GM19328 (cell line): Measurements from ENCODE around the gene PRSS56.

Source experiments
- ATAC-seq: cut with Tn5 transposase; IDR thresholded peaks from one replicate; pipeline ENCODE4 v1.9.1; 2021; ENCODE audit warnings: mild to moderate bottlenecking, moderate library complexity; ENCODE audit not compliant: unreplicated experiment

PRSS56 gene

GRCh38 chr2:232486558-232487384 lies 33.4 kb upstream of the PRSS56 start:
- no peak for ATAC-seq

GRCh38 chr2:232487385-232488096 lies 32.6 kb upstream of the PRSS56 start, which contains the start of gene ECEL1:
ECEL1 (minus strand) TSS chr2:232487834; CDS start chr2:232486653, 1,181 bp downstream.
- no peak for ATAC-seq

- ATAC-seq, result no peak
These were observed 32.0 kb upstream of the PRSS56 start for GRCh38 chr2:232488097-232488711.

GRCh38 chr2:232488721-232489300 lies 31.4 kb upstream of the PRSS56 start:
- no peak for ATAC-seq

- ATAC-seq, result no peak
These were observed 30.5 kb upstream of the PRSS56 start for GRCh38 chr2:232489516-232490220.

- ATAC-seq, result no peak
These were observed 29.7 kb upstream of the PRSS56 start for GRCh38 chr2:232490221-232491138.

DNA sequence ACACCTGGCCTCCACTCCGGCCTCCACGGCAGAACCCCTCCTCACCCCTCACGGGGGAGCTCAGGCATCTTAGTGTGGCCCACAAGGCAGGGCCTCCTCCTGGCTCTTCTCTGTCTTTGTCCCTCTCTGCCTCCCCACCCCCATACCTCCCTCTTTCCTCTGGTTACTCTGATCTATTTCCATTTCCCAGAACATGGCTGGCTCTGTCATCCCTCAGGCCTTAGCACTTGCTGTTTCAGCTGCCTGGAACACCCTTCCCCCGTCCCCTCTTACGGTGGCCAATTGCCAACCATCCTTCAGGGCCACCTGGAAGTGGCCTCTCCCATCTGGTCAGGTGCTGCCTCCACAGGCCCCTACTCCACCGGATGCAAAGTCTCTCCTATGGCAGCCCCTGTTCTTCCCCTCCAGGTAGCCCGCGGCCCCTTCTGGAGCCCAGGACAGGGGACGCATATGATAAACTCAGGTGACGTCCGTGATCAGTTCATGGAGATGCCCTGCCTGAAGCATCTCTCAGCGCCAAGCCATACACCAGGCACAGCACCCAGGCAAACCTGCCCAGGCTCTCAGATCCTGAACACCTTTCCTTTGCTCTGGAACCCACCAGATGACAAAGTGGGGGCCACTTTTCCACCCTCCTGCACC lies 28.9 kb upstream of the PRSS56 start:
- no peak for ATAC-seq

DNA sequence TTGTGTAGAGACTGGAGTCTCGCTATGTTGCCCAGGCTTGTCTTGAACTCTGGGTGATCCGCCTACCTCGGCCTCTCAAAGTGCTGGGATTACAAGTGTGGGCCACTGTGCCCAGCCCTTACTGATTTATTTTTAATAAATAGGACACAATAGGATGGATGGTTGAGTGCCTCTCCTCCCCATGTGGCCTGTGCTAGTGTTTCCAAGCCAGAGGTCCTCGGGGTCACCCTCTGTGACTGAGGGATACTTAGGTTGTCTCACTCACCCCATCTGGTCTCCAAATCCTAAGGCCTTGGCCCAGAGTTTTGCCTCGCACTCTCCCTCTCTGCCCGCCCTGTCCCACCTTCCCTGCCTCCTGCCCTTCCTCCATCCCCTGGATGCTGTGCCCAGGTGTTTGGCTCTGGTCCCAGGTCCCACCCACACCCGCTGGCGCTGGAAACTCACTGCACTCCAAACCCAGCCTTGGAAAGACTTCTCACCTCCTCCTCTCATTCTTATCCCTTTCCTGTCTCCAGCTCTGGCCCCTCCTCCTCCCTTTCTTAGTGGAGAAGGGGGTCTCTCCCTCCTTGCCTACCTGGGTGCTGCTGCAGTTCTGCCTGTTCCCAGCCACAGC lies 27.8 kb upstream of the PRSS56 start:
- ATAC-seq, result no peak

DNA sequence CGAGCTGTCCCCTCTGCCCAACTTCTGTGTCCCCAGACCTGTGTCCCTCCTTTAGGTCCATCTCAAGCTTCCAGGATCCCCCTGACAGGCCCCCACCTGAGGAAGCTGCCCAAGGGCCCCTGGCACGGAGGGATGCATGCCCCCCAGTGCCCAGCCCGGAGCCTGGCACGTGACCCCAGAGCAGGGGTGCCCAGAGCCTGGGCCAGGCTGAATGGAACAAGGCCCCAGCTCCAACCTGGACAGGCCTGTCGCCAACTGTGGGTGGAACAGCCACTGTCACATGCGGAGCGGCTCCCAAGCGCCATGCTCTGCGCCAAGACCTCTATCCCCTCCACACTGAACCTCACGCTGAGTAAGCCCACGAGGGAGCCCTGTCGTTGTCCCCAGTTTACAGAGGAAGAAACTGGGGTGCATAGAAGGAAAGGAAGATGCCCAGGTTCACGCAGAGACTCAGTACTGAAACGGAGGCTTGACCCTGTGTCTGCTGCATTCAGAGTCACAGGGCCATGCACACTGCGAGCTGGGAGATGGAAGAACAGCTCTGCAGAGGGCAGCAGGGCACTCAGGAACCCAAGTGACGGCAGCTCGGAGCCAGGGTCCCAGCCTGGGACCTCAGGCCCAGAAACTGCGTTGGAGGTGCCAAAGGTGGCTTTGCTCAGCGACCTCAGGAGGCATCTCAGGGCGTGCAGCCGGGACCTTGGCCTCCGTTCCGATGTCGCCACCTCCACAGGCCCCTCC lies 27.1 kb upstream of the PRSS56 start:
- no peak for ATAC-seq

GRCh38 chr2:232493701-232494474 lies 26.3 kb upstream of the PRSS56 start:
- ATAC-seq, result no peak

DNA sequence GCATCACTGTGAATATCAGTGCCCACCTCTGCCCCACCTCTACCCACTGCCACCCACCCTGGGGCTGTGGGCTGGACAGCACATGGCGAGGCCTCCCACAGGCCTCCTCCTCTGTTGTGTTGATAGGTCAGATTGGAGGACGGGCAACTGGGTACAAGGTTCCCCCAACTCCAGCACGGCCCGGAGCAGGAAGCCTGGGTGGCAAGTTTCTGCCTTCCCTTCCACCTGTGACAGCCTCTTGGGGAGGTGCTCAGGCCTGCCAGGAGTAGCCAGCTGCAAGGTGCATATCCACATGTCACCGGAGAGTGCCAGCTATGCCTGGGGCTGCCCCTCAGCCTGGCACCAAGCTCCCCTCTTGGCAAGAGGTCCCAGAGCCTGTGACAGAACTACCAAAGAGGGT lies 25.6 kb upstream of the PRSS56 start:
- no peak for ATAC-seq

DNA sequence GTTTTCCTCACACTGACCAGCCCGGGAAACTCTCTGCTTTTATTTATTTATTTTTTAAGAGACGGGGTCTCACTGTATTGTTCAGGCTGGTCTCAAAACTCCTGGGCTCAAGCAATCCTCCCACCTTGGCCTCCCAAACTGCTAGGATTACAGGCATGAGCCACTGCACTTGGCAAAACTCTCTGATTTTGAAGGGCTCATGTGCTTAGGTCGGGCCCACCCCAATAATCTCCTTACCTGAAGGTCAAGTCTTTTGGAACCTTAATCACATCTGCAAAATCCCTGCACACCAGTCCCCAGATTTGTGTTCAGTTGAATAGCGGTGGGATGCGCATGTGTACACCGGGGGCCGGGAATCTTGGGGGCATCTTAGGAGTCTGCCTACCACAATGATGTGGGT lies 24.9 kb upstream of the PRSS56 start:
- no peak for ATAC-seq

- no peak for ATAC-seq
These were observed 23.5 kb upstream of the PRSS56 start for GRCh38 chr2:232496501-232497270.

DNA sequence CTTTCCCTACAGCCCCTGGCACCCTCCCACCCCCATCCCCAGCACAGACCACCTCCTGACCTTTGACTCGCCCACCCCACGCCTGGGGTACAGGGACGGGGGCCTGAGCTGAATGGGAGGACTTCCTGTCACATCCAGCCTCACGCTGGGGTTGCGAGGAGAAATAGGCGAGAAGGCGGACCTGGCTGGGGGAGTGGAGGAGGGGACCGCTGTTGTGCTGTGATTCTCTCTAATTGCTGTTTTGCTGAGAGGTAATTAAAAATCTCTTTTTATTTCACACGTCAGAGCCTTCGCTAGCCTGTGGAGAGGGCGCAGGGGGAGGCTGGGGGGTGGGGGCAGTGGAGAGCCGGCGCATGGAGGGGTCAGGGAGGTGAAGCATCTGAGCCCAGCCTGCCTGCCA lies 22.8 kb upstream of the PRSS56 start:
- ATAC-seq, result no peak

GRCh38 chr2:232498452-232498851 lies 21.7 kb upstream of the PRSS56 start:
- no peak for ATAC-seq

- no peak for ATAC-seq
These were observed 18.8 kb upstream of the PRSS56 start for GRCh38 chr2:232501331-232501771.
